BLaER1 treated with 17β-estradiol and CSF1 and Interleukin-3, amounts not matched to agents 10 nM and 100 nM (cell line): ENCODE results near the gene SYN1.
A peak's percentile ranks its signal among the peaks of the same experiment; 100 is the strongest.

Experiments used
- H3K27ac ChIP-seq, 11 experiments: shearing (Covaris generic); formaldehyde crosslinking; 2 replicates each; pipeline ENCODE4 v1.8.1; 2022
- H3K27me3 ChIP-seq, 11 experiments: shearing (Covaris generic); formaldehyde crosslinking; 2 replicates each; pipeline ENCODE4 v1.8.1; 2022
- H3K36me3 ChIP-seq, 11 experiments: shearing (Covaris generic); formaldehyde crosslinking; 2 replicates each; pipeline ENCODE4 v1.8.1; 2022
- H3K4me1 ChIP-seq, 10 experiments: shearing (Covaris generic); formaldehyde crosslinking; 2 replicates each; pipeline ENCODE4 v1.8.1; 2022
- H3K4me2 ChIP-seq, 11 experiments: shearing (Covaris generic); formaldehyde crosslinking; 2 replicates each; pipeline ENCODE4 v1.8.1; 2022
- H3K4me3 ChIP-seq, 10 experiments: shearing (Covaris generic); formaldehyde crosslinking; 2 replicates each; pipeline ENCODE4 v1.8.1; 2022
- H3K9ac ChIP-seq, 11 experiments: shearing (Covaris generic); formaldehyde crosslinking; 2 replicates each; pipeline ENCODE4 v1.8.1; 2022
- H3K9me3 ChIP-seq, 11 experiments: shearing (Covaris generic); formaldehyde crosslinking; replicated peaks in 1 of 11; 2 replicates each; pipeline ENCODE4 v1.8.1; 2022
- H4K20me1 ChIP-seq, 11 experiments: shearing (Covaris generic); formaldehyde crosslinking; 2 replicates each; pipeline ENCODE4 v1.8.1; 2022
- Cebpa-rat ChIP-seq, 11 experiments: shearing (Covaris generic); IDR thresholded peaks; 2 replicates each; pipeline ENCODE4 v1.8.1; 2022

Gene SYN1

GRCh38 chrX:47632666-47633065 is 13.0 kb upstream of the SYN1 start:
- H3K36me3 ChIP-seq: peaks cover 0 to 28% (median 17%) of the 10 kb centered on the region in 11 experiments; a peak in 13 of 22 replicates
- H3K9me3 ChIP-seq: 0 out of 22 replicates have a peak, but pooled peaks cover 0 to 2% (median 0%) of the 10 kb centered on the region in 11 experiments
- H3K4me3 ChIP-seq: no peak overlapping the region
- peaks cover 0 to 84% (median 66%) of the 10 kb centered on the region in 11 experiments; a peak in 21 of 22 replicates for H3K27me3 ChIP-seq
- peaks cover 18 to 94% (median 59%) of the 10 kb centered on the region in 10 experiments for H3K4me1 ChIP-seq
- H3K4me2 ChIP-seq: peak overlapping the region in 7 of 11 experiments; percentile 1 to 91 (median 39); a peak in 9 of 22 replicates
- peak overlapping the region in 3 of 11 experiments; percentile 8 to 32 (median 28); a peak in 2 of 22 replicates for H3K27ac ChIP-seq
- H3K9ac ChIP-seq: no peak overlapping the region
- TF ChIP-seq Cebpa-rat (IDR thresholded peaks at IDR 0.05): no peak
- H4K20me1 ChIP-seq: peaks cover 0 to 19% (median 0%) of the 10 kb centered on the region in 11 experiments; a peak in 7 of 22 replicates

DNA sequence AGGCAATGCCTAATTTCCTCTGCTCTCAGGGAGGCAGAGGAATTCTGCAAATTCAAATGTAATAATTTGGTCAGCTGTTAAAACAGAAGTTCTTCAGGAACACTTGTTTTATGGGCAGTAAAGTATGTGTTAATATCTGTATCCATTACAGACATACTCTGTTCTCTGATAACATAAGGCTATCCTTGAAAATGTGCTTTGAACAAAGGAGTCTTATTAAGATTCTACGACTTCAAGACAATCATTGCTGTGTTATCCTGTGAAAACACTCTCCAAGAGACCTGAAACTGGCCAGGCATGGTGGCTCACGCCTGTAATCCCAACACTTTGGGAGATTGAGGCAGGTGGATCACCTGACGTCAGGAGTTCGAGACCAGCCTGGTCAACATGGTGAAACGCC is 12.0 kb upstream of the SYN1 start:
- H3K36me3 ChIP-seq: peaks cover 0 to 23% (median 14%) of the 10 kb centered on the region in 11 experiments; a peak in 14 of 22 replicates

GRCh38 chrX:47629419-47630200 is 10.0 kb upstream of the SYN1 start, which contains the start of gene CFP:
Gene CFP (minus strand): TSS chrX:47629930. CDS start chrX:47629844, 86 bp downstream.
- Histone ChIP-seq H3K4me1 (peaks cover 18 to 76% (median 53%) of the 10 kb centered on the region in 10 experiments), H3K9ac (peak within 1 kb of the TSS in 8 of 11 experiments; percentile 15 to 72 (median 56); a peak in 14 of 22 replicates), H3K4me3 (peak within 1 kb of the TSS in 8 of 10 experiments; percentile 3 to 64 (median 50); a peak in 14 of 20 replicates), H3K36me3 (peaks cover 0 to 9% (median 4%) of the 10 kb centered on the region in 11 experiments; a peak in 8 of 22 replicates), H3K27ac (peak within 1 kb of the TSS in 8 of 11 experiments; percentile 47 to 84 (median 74); a peak in 15 of 22 replicates), H3K4me2 (peak within 1 kb of the TSS; percentile 64 to 93 (median 87)), H3K9me3 (no peaks in the 10 kb centered on the region), H3K27me3 (peaks cover 0 to 76% (median 60%) of the 10 kb centered on the region in 11 experiments; a peak in 21 of 22 replicates), H4K20me1 (peaks cover 0 to 45% (median 6%) of the 10 kb centered on the region in 11 experiments; a peak in 10 of 22 replicates)
- TF ChIP-seq Cebpa-rat (IDR thresholded peaks at IDR 0.05): no peak

More for the DNA sequence above, 12.0 kb upstream of the SYN1 start:
- H3K27me3 ChIP-seq: peaks cover 0 to 81% (median 61%) of the 10 kb centered on the region in 11 experiments; a peak in 21 of 22 replicates
- no peak for TF ChIP-seq Cebpa-rat (IDR thresholded peaks at IDR 0.05)
- H3K9ac ChIP-seq: no peak overlapping the region
- H3K4me2 ChIP-seq: peak overlapping the region in 3 of 11 experiments; percentile 86 to 91 (median 90); a peak in 4 of 22 replicates
- peaks cover 18 to 95% (median 58%) of the 10 kb centered on the region in 10 experiments for H3K4me1 ChIP-seq
- H3K4me3 ChIP-seq: no peak overlapping the region
- H3K9me3 ChIP-seq: no peaks in the 10 kb centered on the region
- H4K20me1 ChIP-seq: peaks cover 0 to 29% (median 6%) of the 10 kb centered on the region in 11 experiments; a peak in 10 of 22 replicates
- H3K27ac ChIP-seq: no peak overlapping the region

DNA sequence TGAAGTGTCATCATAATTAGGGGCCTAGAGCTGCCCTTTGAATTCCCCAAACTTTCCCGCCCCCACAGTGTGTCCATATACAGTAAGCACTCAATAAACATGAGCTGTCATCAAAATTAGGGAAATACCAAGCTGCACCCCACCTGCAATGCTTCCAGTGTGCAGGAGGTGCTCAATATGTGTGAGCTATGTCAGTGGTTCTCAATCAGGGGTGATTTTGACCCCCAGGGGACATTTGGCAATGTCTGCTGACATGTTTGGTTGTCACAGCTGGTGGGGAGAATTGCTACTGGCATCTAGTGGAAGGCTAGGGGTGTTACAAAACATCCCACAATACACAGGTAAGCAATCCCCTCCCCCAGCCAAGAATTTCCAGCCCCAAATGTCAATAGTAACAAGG is 9.3 kb upstream of the SYN1 start:
- H3K36me3 ChIP-seq: peaks cover 0 to 9% (median 0%) of the 10 kb centered on the region in 11 experiments; a peak in 1 of 22 replicates
- H3K9me3 ChIP-seq: no peaks in the 10 kb centered on the region
- no peak for TF ChIP-seq Cebpa-rat (IDR thresholded peaks at IDR 0.05)

DNA sequence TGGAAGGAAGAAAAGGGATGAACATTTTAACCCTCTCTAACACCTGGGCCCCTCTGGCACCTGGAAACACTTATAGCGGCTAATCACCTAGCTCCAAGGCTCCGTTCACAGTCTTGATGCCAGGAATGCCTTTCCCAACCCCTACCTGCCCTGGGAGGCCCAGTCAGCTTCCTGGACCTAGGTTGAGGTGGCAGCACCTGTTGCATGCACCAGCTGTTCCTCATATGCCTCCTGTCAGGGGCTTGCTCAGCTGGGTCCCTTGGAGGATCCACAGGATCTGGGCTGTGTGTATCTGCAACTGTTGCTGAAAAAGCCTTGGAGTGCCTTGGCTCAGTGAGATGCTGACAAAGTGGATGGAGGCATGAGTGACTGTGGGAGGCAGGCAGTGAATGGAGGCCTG is 5.7 kb upstream of the SYN1 start:
- Histone ChIP-seq H3K9me3 (no peaks in the 10 kb centered on the region), H3K27ac (no peak overlapping the region), H3K36me3 (peaks cover 0 to 9% (median 0%) of the 10 kb centered on the region in 11 experiments; a peak in 1 of 22 replicates), H3K9ac (no peak overlapping the region), H4K20me1 (peaks cover 0 to 42% (median 0%) of the 10 kb centered on the region in 11 experiments; a peak in 9 of 22 replicates), H3K4me2 (no peak overlapping the region), H3K4me1 (peaks cover 24 to 46% (median 29%) of the 10 kb centered on the region in 10 experiments), H3K27me3 (peaks cover 0 to 60% (median 39%) of the 10 kb centered on the region in 11 experiments; a peak in 16 of 22 replicates), H3K4me3 (no peak overlapping the region)
- TF ChIP-seq Cebpa-rat (IDR thresholded peaks at IDR 0.05): no peak

More for the DNA sequence above, 9.3 kb upstream of the SYN1 start:
- Histone ChIP-seq H3K4me1 (peaks cover 18 to 70% (median 50%) of the 10 kb centered on the region in 10 experiments), H3K4me2 (peak overlapping the region; percentile 21 to 87 (median 57); a peak in 19 of 22 replicates), H3K27ac (peak overlapping the region in 1 of 11 experiments; percentile 84; a peak in 3 of 22 replicates), H4K20me1 (peaks cover 0 to 44% (median 6%) of the 10 kb centered on the region in 11 experiments; a peak in 9 of 22 replicates), H3K9ac (peak overlapping the region in 5 of 11 experiments; percentile 16 to 42 (median 39); a peak in 5 of 22 replicates), H3K4me3 (peak overlapping the region in 5 of 10 experiments; percentile 30 to 64 (median 55); a peak in 7 of 20 replicates), H3K27me3 (peaks cover 0 to 69% (median 59%) of the 10 kb centered on the region in 11 experiments; a peak in 21 of 22 replicates)

- Histone ChIP-seq H3K4me1 (peaks cover 10 to 34% (median 14%) of the 10 kb centered on the region in 10 experiments; a peak in 19 of 20 replicates), H3K36me3 (peaks cover 0 to 9% (median 0%) of the 10 kb centered on the region in 11 experiments; a peak in 1 of 22 replicates), H3K4me2 (peak overlapping the region; percentile 48 to 85 (median 68)), H3K4me3 (peak overlapping the region; percentile 31 to 58 (median 44)), H4K20me1 (peaks cover 0 to 42% (median 0%) of the 10 kb centered on the region in 11 experiments; a peak in 9 of 22 replicates), H3K27me3 (peaks cover 0 to 59% (median 38%) of the 10 kb centered on the region in 11 experiments; a peak in 16 of 22 replicates), H3K9me3 (peaks cover 0 to 10% (median 0%) of the 10 kb centered on the region in 11 experiments; a peak in 6 of 22 replicates), H3K27ac (no peak overlapping the region), H3K9ac (peak overlapping the region in 2 of 11 experiments; percentile 9 to 29; a peak in 2 of 22 replicates)
- no peak for TF ChIP-seq Cebpa-rat (IDR thresholded peaks at IDR 0.05)
These were observed 3.9 kb upstream of the SYN1 start for GRCh38 chrX:47623540-47624027.

DNA sequence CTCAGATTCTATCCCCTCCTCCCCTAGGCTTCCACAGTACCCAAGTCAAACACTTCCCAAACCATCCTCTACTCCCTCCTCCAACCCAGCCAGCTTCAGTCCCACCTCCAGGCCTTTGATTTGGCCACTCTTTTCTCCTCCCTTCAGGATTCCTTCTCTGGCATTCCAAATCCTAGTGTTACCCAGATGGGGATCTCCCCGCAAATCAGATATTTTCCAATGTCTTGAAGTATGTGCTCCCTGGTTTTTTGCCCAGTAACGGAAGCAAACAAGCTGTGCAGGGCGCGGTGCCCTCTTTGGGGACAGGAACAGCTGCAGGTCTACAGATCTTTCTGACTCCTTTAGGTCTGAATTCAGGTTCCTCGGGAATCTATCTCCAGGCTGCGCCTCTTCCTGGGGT is 2.2 kb upstream of the SYN1 start:
- TF ChIP-seq Cebpa-rat (IDR thresholded peaks at IDR 0.05): no peak
- H3K4me3 ChIP-seq: no peak overlapping the region
- peaks cover 0 to 69% (median 43%) of the 10 kb centered on the region in 11 experiments; a peak in 17 of 22 replicates for H3K27me3 ChIP-seq
- peaks cover 0 to 6% (median 0%) of the 10 kb centered on the region in 11 experiments; a peak in 1 of 22 replicates for H3K36me3 ChIP-seq
- H3K4me2 ChIP-seq: no peak overlapping the region
- peaks cover 0 to 10% (median 0%) of the 10 kb centered on the region in 11 experiments; a peak in 6 of 22 replicates for H3K9me3 ChIP-seq
- H4K20me1 ChIP-seq: peaks cover 0 to 28% (median 0%) of the 10 kb centered on the region in 11 experiments; a peak in 8 of 22 replicates
- H3K9ac ChIP-seq: no peak overlapping the region
- H3K27ac ChIP-seq: no peak overlapping the region
- peaks cover 0 to 17% (median 7%) of the 10 kb centered on the region in 10 experiments; a peak in 11 of 20 replicates for H3K4me1 ChIP-seq

DNA sequence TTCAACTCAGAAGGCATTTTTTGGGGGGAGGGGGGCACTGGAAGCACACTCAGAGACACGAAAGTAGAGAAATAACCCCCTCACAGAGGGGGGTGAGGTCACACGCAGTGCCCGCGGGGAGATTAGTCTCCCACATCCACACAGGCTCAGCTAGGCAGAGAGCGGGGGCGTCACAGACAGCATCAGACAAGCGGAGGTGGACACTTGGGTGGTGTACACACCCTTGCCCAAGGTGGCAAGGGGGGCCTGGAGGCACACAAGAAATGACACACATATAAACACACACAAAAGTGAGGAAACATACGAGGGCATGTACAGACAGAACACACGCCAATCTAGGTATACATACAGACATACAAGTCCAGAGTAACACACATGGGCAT is 637 bp upstream of the SYN1 start:
- Histone ChIP-seq H3K4me2 (peak overlapping the region in 6 of 11 experiments; percentile 49 to 76 (median 56); a peak in 7 of 22 replicates), H3K9me3 (peaks cover 0 to 10% (median 0%) of the 10 kb centered on the region in 11 experiments; a peak in 6 of 22 replicates), H3K4me3 (no peak overlapping the region), H4K20me1 (peaks cover 0 to 12% (median 0%) of the 10 kb centered on the region in 11 experiments; a peak in 6 of 22 replicates), H3K9ac (no peak overlapping the region), H3K27ac (no peak overlapping the region), H3K4me1 (peaks cover 0 to 17% (median 7%) of the 10 kb centered on the region in 10 experiments; a peak in 10 of 20 replicates), H3K27me3 (peaks cover 0 to 68% (median 48%) of the 10 kb centered on the region in 11 experiments; a peak in 17 of 22 replicates), H3K36me3 (0 out of 22 replicates have a peak, but pooled peaks cover 0 to 3% (median 0%) of the 10 kb centered on the region in 11 experiments)
- TF ChIP-seq Cebpa-rat (IDR thresholded peaks at IDR 0.05): no peak
